Breast epithelium (tissue), 4 donors: ENCODE data around the gene PLXNA4. TPM values are rescaled to one million over a fixed set of nuclear protein-coding genes. Genes with fewer than 3 reads are reported as not detected.

Source experiments
- DNase-seq, 2 donors: peaks; one replicate each; pipeline ENCODE4 v3.0.0-alpha.2; 2019; ENCODE audit warnings: low spot score in 2 of 2
- H3K27ac ChIP-seq, 2 donors: fragments of 200-600 bp; sonication (generic) in 1 of 2; one replicate each; pipeline ENCODE4 v1.5.1; 2016 to 2019; ENCODE audit warnings: mild to moderate bottlenecking in 1 of 2
- H3K27me3 ChIP-seq, 2 donors: fragments of 200-600 bp; sonication (generic) in 1 of 2; one replicate each; pipeline versions ENCODE4 v1.5.1 to v1.6.0; 2017 to 2019; ENCODE audit warnings: control low read depth in 1 of 2, mild to moderate bottlenecking in 1 of 2
- H3K36me3 ChIP-seq: fragments of 200-600 bp; one replicate; pipeline ENCODE4 v1.5.1; 2019
- H3K4me1 ChIP-seq, 2 donors: fragments of 200-600 bp; sonication (generic); one replicate each; pipeline ENCODE4 v1.5.1; 2016 to 2019; ENCODE audit warnings: control low read depth in 1 of 2
- H3K4me3 ChIP-seq, 3 donors: fragments of 200-600 bp; sonication (generic); 1 replicate in 2 of 3; 2 replicates in 1 of 3; pipeline ENCODE4 v1.5.1; 2016 to 2019; ENCODE audit warnings: mild to moderate bottlenecking in 3 of 3, moderate library complexity in 2 of 3
- H3K9me3 ChIP-seq, 2 donors: fragments of 200-600 bp; sonication (generic) in 1 of 2; one replicate each; pipeline ENCODE4 v1.5.1; 2016 to 2019; ENCODE audit warnings: control low read depth in 1 of 2
- POLR2A ChIP-seq: fragments of 450-650 bp; IDR thresholded peaks from one replicate; pipeline ENCODE4 v1.6.1; 2016; ENCODE audit warnings: antibody characterized with exemption, mild to moderate bottlenecking, moderate library complexity
- POLR2AphosphoS5 ChIP-seq, 3 donors: sonication (generic); formaldehyde crosslinking; IDR thresholded peaks; one replicate each; pipeline ENCODE4 v1.6.1; 2017; ENCODE audit warnings: antibody characterized with exemption in 3 of 3
- intact Hi-C: fragments of 100-400 bp; cut with DNase I; formaldehyde crosslinking; loops from one replicate; pipeline ENCODE4 v1.15.1; 2023; ENCODE audit warnings: low total_unique reads
- total RNA-seq, 3 donors: library from RNA; depleted of rRNA; stranded (reverse); fragments of >200 nt; gene quantifications; one replicate each; pipeline ENCODE4 v1.1.0, GENCODE V29; 2016
- TF ChIP-seq, protein P1 (sequence below), 3 donors: fragments of 450-650 bp; IDR thresholded peaks; one replicate each; pipeline ENCODE4 v1.5.1; 2016 to 2017; ENCODE audit warnings: antibody characterized with exemption in 3 of 3, mild to moderate bottlenecking in 3 of 3, moderate library complexity in 3 of 3

Gene PLXNA4
- total RNA-seq, 3 donors from 2014 or later, result 7.2 to 32.5 (median 26.2) TPM

DNA sequence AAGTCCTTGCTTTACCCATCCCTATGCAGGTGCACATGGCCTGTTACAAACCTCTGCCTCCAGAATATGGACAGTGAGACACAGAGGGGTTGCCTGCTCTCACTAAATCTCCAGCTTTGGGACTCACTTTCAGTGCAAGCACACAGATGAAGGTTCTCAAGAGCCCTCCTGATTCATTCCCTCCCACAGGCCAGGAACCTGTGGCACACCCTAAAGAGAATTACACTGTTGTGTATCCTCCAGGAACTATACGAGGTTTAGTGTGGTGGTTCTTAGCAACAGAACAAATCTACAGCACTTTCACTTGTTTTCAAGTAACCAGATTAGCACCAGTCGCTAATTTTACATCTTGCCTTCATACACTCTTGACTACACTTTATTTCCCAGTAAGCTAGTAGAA, 192.3 kb downstream of the PLXNA4 start:
- peaks cover 0 to 4% of the 10 kb centered on the region in 2 donors for H3K27me3 ChIP-seq
- H3K4me3 ChIP-seq, result no peak overlapping the region
- no peak overlapping the region for H3K27ac ChIP-seq
- no peaks in the 10 kb centered on the region for H3K36me3 ChIP-seq
- H3K4me1 ChIP-seq, result no peaks in the 10 kb centered on the region
- TF ChIP-seq, protein P1, sequence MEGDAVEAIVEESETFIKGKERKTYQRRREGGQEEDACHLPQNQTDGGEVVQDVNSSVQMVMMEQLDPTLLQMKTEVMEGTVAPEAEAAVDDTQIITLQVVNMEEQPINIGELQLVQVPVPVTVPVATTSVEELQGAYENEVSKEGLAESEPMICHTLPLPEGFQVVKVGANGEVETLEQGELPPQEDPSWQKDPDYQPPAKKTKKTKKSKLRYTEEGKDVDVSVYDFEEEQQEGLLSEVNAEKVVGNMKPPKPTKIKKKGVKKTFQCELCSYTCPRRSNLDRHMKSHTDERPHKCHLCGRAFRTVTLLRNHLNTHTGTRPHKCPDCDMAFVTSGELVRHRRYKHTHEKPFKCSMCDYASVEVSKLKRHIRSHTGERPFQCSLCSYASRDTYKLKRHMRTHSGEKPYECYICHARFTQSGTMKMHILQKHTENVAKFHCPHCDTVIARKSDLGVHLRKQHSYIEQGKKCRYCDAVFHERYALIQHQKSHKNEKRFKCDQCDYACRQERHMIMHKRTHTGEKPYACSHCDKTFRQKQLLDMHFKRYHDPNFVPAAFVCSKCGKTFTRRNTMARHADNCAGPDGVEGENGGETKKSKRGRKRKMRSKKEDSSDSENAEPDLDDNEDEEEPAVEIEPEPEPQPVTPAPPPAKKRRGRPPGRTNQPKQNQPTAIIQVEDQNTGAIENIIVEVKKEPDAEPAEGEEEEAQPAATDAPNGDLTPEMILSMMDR (IDR thresholded peaks at IDR 0.05), result no peak
- no peaks in the 10 kb centered on the region for H3K9me3 ChIP-seq
- DNase-seq, result no peak
- intact Hi-C loops, result no loop called here

DNA sequence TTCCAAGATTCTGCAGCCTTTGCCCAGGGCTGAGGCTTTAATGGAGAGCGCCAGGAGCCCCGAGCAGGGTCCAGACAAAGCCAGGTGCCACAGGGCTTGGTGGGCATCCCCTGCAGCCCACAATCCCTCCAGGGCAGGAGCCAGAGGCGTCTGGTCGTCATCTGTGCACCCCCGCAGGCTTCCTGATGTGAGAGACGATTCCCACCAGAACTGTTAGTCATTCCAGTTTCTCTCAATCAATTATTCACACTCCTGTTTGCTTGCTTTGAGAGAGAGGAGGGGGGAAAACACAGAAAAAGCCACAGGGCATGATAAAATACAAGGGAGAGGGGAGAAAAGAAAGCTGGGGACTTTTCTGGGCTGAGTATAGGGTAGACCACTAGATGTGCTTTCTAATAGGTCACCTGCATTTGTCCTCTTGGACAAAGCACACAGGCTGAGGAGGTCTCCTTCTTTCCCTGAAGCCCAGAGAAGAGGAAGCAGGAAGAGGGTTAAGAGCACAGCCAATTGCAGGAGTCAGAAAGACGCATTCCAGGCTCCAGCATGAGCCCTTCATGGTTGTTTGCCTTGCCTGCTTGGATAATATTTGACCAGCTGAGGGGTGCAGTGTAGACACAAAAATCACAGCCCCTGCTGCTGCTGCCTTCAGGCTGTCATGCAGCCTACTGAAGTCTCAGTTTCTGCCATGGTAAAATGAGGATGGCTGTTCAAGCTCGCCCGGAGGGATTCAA, 194.4 kb downstream of the PLXNA4 start:
- no peaks in the 10 kb centered on the region for H3K9me3 ChIP-seq
- H3K27me3 ChIP-seq, result peaks cover 0 to 4% of the 10 kb centered on the region in 2 donors
- no peak for TF ChIP-seq POLR2AphosphoS5 (IDR thresholded peaks at IDR 0.05)
- no peak for TF ChIP-seq POLR2A
- TF ChIP-seq, protein P1 (IDR thresholded peaks at IDR 0.05), result no peak
- no peak overlapping the region for H3K27ac ChIP-seq
- no peaks in the 10 kb centered on the region for H3K36me3 ChIP-seq
- no peak overlapping the region for H3K4me3 ChIP-seq
- no peaks in the 10 kb centered on the region for H3K4me1 ChIP-seq
- no peak for DNase-seq
- intact Hi-C loops, result no loop called here

DNA sequence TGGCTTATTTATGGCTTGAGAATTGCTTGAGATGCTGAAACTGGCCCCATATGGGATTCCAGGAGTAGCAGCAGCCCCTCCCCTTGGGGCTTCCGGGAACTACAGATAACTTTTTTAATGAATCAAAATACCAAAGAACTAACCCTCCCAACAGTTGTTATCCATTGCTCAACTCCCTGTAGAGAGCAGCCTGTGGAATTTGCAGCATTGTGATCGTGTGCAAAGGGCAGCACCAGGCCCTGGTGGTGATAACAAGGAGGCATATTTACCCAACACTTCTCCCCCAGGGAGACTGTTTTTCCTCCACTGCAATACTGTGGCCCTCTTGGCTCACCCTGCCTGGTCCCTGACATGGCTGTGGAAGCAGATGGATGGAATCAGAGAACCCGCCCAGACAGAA, 196.2 kb downstream of the PLXNA4 start:
- Histone ChIP-seq H3K27ac (peak overlapping the region in 1 of 2 donors; percentile 13), H3K36me3 (no peaks in the 10 kb centered on the region), H3K27me3 (peaks cover 0 to 4% of the 10 kb centered on the region in 2 donors), H3K4me3 (no peak overlapping the region), H3K4me1 (peaks cover 0 to 3% of the 10 kb centered on the region in 2 donors), H3K9me3 (no peaks in the 10 kb centered on the region)
- peak in 1 of 3 donors; percentile 46 for TF ChIP-seq POLR2AphosphoS5 (IDR thresholded peaks at IDR 0.05)
- TF ChIP-seq, protein P1 (IDR thresholded peaks at IDR 0.05), result no peak
- TF ChIP-seq POLR2A, result no peak
- DNase-seq, result no peak
- intact Hi-C loops, result no loop called here

DNA sequence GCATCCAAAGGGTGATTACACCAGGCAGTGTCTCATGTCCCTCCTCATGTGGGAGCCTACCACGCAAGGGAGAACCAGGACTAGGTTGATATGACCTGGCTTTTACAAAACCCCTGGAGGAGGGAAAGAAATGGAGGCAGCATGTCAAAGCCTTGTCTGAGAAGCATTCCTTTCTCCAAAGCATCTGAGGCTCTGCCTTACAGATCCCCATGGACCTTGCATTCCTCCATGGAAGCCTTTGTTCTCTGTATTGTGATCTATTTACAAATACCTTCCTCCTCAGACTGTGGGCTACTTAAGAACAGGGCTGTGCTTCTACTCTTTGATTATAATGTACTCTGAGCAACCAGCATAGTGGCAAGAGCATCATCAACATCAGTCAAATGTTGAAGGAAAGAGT, 197.0 kb downstream of the PLXNA4 start:
- Histone ChIP-seq H3K36me3 (no peaks in the 10 kb centered on the region), H3K27ac (peak overlapping the region in 1 of 2 donors; percentile 40), H3K27me3 (peaks cover 0 to 3% of the 10 kb centered on the region in 2 donors), H3K9me3 (no peaks in the 10 kb centered on the region), H3K4me1 (peaks cover 0 to 3% of the 10 kb centered on the region in 2 donors), H3K4me3 (no peak overlapping the region)
- intact Hi-C loops, result no loop called here
- DNase-seq, result no peak
- TF ChIP-seq POLR2A, result no peak
- TF ChIP-seq POLR2AphosphoS5 (IDR thresholded peaks at IDR 0.05), result no peak
- TF ChIP-seq, protein P1 (IDR thresholded peaks at IDR 0.05), result no peak

DNA sequence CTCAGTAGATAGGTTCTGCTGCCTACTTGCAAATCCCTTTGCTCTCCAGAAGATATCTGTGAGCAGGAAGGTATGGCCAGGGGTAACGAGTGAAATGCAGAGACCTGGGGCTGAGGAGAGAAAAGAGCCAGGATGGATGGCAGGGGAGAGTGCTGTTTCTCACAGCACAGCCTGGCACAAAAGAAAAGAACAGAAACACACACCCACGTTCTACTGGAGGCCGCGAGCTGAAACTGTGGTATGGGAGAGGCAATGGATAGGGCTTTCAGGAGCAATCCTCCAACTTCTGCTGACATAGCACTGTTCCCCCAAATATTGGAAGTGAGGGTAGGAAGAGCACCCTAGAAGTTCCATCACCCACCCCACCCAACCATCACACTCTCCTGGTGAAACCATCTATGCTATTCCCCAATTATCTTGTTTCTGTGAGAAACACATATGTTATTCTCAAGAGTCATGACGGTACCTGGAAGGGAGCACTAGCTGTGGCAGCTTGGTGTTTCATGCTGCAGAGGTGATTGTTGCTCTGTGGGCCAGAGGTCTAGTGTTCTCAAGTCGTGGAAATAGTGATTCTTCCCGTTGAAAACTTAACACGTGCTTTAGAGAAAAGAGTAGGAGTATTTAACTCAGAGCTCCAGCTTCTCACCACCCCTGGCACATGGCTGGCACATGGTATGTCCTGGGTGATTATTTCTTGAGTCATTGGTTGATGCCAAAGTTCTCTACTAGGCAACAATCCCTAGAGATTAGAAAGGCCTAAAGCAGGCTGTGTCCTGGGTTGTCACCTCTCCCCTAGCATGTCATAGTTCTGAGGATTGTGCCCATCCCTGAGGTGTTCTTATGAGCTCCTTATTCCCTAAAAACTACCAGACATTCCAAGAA, 198.3 kb downstream of the PLXNA4 start:
- intact Hi-C loops, result no loop called here
- no peak for TF ChIP-seq POLR2AphosphoS5 (IDR thresholded peaks at IDR 0.05)
- TF ChIP-seq, protein P1 (IDR thresholded peaks at IDR 0.05), result no peak
- no peak for TF ChIP-seq POLR2A
- H3K36me3 ChIP-seq, result no peaks in the 10 kb centered on the region
- peaks cover 0 to 3% of the 10 kb centered on the region in 2 donors for H3K4me1 ChIP-seq
- H3K27ac ChIP-seq, result peak overlapping the region in 1 of 2 donors; percentile 71
- no peak for DNase-seq
- no peak overlapping the region for H3K4me3 ChIP-seq
- no peaks in the 10 kb centered on the region for H3K27me3 ChIP-seq
- H3K9me3 ChIP-seq, result no peaks in the 10 kb centered on the region
